ENCODE data around the gene KCNE3. TPM values are rescaled to one million over a fixed set of nuclear protein-coding genes. Genes with fewer than 3 reads are reported as not detected.

KCNE3 gene
- total and polyA plus RNA-seq, 9 of the 15 experiments (the other 6 are each of a cell fraction or from before 2014, with no cell fraction given) = 1.6 to 8.7 (median 6.2) TPM

DNA sequence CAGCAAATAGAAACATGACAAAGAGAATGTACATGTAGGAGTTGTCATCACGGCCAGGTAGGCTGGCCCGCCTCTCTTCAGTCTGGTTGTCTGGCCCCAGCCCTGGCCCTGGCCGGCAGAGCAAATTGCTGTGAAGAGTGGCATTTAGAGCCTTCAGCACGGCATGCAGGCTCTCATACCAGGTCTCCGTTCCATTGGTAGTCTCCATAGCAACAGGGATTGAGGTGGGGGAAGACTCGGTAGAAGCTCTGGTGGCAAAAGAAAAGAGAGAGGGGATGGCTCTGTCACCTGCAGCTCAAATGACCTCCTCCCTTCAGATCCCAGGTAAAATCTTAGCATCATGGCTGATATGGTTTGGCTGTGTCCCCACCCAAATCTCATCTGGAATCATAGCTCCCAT, 10.0 kb downstream of the KCNE3 start:
- H3K9ac ChIP-seq (ENCODE audit: insufficient read depth in 1 of 2, low read depth in 2 of 2, low read length in 2 of 2) = no peak overlapping the region
- DNase-seq (ENCODE audit: extremely low read depth in 1 of 4, low spot score in 3 of 4) (no peak), FAIRE-seq (no peak), ATAC-seq (no peak)
- intact Hi-C loops (cut with micrococcal nuclease) = loop anchor here (10.0 kb wide), 1 partner anchor 277 kb away; the partner anchor contains the start of gene CHRDL2
- WGBS (ENCODE audit: insufficient coverage, low coverage, missing lambda C conversion rate) = 90% methylated on average over 6 of the region's 6 CpGs
- no peak overlapping the region for H3K27ac ChIP-seq (ENCODE audit: extremely low read depth, low read depth, low read length)
- in situ Hi-C loops (cut with MboI) = loop anchor here (10.0 kb wide), 1 partner anchor 493 kb away; no protein-coding TSS in a partner anchor
- H4K20me1 ChIP-seq (replicated peaks; ENCODE audit: control insufficient read depth, insufficient read depth, low read length) = no peaks in the 10 kb centered on the region
- POLR2A ChIA-PET = no interaction called here
- H3K27me3 ChIP-seq (ENCODE audit: control insufficient read depth in 2 of 2, insufficient read depth in 2 of 2, low read length in 2 of 2) = no peaks in the 10 kb centered on the region; a peak in 1 of 5 replicates
- no peak overlapping the region for H2AFZ ChIP-seq (ENCODE audit: low read depth, low read length)
- H3K4me2 ChIP-seq (ENCODE audit: insufficient read depth, low read length) = no peak overlapping the region
- BruUV-seq (replicated peaks) = no TSS peak
- peaks cover 10% of the 10 kb centered on the region; the same call in 1 of the 3 replicates for H3K79me2 ChIP-seq (ENCODE audit: control insufficient read depth, insufficient read depth, low read length)
- H3K9me3 ChIP-seq (replicated peaks; ENCODE audit: control insufficient read depth, insufficient read depth, low read depth, low read length) = no peaks in the 10 kb centered on the region
- peaks cover 2% of the 10 kb centered on the region; the same call in 1 of the 3 replicates for H3K36me3 ChIP-seq (ENCODE audit: control insufficient read depth, insufficient read depth, low read length)
- no peak overlapping the region for H3K4me3 ChIP-seq
- CTCF ChIA-PET (ENCODE audit: low intra/inter-chr PET ratio) = no interaction called here
- peaks cover 30% of the 10 kb centered on the region in 2 experiments for H3K4me1 ChIP-seq (replicated peaks in 1 of 2; ENCODE audit: control insufficient read depth in 2 of 2, insufficient read depth in 2 of 2, low read length in 2 of 2)
- TF ChIP-seq DIDO1 (tag; IDR thresholded peaks at IDR 0.05; ENCODE audit: low read depth) = no peak
- TF ChIP-seq STAT5A (IDR thresholded peaks at IDR 0.05; ENCODE audit: borderline replicate concordance, low read length) = no peak
- peak; percentile 35; the same call in 1 of the 2 replicates for TF ChIP-seq RFX1 (IDR thresholded peaks at IDR 0.05)
- H3K9me1 ChIP-seq (ENCODE audit: control insufficient read depth, insufficient read depth, low read length) = no peaks in the 10 kb centered on the region

DNA sequence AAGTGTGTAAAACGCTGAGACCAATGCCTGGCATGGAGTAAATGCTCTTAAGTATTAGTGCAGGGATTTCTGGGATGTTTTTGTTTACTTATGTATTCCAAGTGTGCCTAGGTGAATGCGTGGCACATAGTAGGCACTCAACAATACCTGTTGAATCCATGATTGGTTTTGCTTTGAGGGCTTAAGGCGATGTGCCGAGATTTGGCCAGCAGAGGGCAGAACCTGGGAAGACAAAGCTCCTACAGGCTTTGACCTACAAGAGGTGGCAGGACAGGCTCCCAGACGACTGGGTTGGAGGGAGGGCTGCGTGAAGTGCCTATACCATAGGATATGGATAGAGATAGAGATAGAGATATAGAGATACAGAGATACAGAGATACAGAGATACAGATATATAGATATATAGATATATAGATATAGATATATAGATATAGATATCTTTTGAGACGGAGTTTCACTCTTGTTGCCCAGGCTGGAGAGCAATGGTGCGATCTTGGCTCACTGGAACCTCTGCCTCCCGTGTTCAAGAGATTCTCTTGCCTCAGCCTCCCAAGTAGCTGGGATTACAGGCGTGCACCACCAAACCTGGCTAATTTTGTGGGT, 13.9 kb downstream of the KCNE3 start:
- H3K9me1 ChIP-seq (ENCODE audit: control insufficient read depth, insufficient read depth, low read length) = no peaks in the 10 kb centered on the region
- no peak overlapping the region for H3K9ac ChIP-seq (ENCODE audit: insufficient read depth in 1 of 2, low read depth in 2 of 2, low read length in 2 of 2)
- no TSS peak for BruUV-seq (replicated peaks)
- H3K36me3 ChIP-seq (ENCODE audit: control insufficient read depth, insufficient read depth, low read length) = peaks cover 2% of the 10 kb centered on the region; the same call in 1 of the 3 replicates
- FAIRE-seq (peak; percentile 70), DNase-seq (ENCODE audit: extremely low read depth in 1 of 4, low spot score in 3 of 4) (peak; percentile 72 to 82 (median 74)), ATAC-seq (peak; percentile 88)
- no peaks in the 10 kb centered on the region for H4K20me1 ChIP-seq (replicated peaks; ENCODE audit: control insufficient read depth, insufficient read depth, low read length)
- ChIA-PET POLR2A (interaction anchor here (1.0 to 2.0 kb wide), 3 partner anchors 8 to 118 kb away, joined by 3 to 6 read pairs (median 5); no protein-coding TSS in a partner anchor), CTCF (ENCODE audit: low intra/inter-chr PET ratio) (interaction anchor here (0.9 to 4.7 kb wide), 3 partner anchors 9 to 795 kb away, joined by 3 to 43 read pairs (median 4); no protein-coding TSS in a partner anchor)
- intact Hi-C loops (cut with micrococcal nuclease) (loop anchor here (1.0 to 10.0 kb wide), 3 partner anchors 34 to 281 kb away; partner anchors contain the start of gene CHRDL2), in situ Hi-C loops (cut with MboI) (loop anchor here (10.0 kb wide), 1 partner anchor 489 kb away; no protein-coding TSS in a partner anchor)
- no peaks in the 10 kb centered on the region; a peak in 2 of 5 replicates for H3K27me3 ChIP-seq (ENCODE audit: control insufficient read depth in 2 of 2, insufficient read depth in 2 of 2, low read length in 2 of 2)
- H3K4me2 ChIP-seq (ENCODE audit: insufficient read depth, low read length) = no peak overlapping the region
- no peaks in the 10 kb centered on the region for H3K79me2 ChIP-seq (ENCODE audit: control insufficient read depth, insufficient read depth, low read length)
- no peak overlapping the region for H2AFZ ChIP-seq (ENCODE audit: low read depth, low read length)
- peaks cover 2 to 7% of the 10 kb centered on the region in 2 experiments; a peak in 3 of 5 replicates for H3K4me1 ChIP-seq (replicated peaks in 1 of 2; ENCODE audit: control insufficient read depth in 2 of 2, insufficient read depth in 2 of 2, low read length in 2 of 2)
- H3K27ac ChIP-seq (ENCODE audit: extremely low read depth, low read depth, low read length) = no peak overlapping the region
- H3K4me3 ChIP-seq = no peak overlapping the region
- 28% methylated on average over 10 of the region's 10 CpGs for WGBS (ENCODE audit: insufficient coverage, low coverage, missing lambda C conversion rate)
- no peaks in the 10 kb centered on the region for H3K9me3 ChIP-seq (replicated peaks; ENCODE audit: control insufficient read depth, insufficient read depth, low read depth, low read length)
- peak; percentile 62; the same call in 1 of the 2 replicates for TF ChIP-seq CC2D1A (IDR thresholded peaks at IDR 0.05)
- TF ChIP-seq, protein P1, sequence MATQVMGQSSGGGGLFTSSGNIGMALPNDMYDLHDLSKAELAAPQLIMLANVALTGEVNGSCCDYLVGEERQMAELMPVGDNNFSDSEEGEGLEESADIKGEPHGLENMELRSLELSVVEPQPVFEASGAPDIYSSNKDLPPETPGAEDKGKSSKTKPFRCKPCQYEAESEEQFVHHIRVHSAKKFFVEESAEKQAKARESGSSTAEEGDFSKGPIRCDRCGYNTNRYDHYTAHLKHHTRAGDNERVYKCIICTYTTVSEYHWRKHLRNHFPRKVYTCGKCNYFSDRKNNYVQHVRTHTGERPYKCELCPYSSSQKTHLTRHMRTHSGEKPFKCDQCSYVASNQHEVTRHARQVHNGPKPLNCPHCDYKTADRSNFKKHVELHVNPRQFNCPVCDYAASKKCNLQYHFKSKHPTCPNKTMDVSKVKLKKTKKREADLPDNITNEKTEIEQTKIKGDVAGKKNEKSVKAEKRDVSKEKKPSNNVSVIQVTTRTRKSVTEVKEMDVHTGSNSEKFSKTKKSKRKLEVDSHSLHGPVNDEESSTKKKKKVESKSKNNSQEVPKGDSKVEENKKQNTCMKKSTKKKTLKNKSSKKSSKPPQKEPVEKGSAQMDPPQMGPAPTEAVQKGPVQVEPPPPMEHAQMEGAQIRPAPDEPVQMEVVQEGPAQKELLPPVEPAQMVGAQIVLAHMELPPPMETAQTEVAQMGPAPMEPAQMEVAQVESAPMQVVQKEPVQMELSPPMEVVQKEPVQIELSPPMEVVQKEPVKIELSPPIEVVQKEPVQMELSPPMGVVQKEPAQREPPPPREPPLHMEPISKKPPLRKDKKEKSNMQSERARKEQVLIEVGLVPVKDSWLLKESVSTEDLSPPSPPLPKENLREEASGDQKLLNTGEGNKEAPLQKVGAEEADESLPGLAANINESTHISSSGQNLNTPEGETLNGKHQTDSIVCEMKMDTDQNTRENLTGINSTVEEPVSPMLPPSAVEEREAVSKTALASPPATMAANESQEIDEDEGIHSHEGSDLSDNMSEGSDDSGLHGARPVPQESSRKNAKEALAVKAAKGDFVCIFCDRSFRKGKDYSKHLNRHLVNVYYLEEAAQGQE (IDR thresholded peaks at IDR 0.05; ENCODE audit: borderline replicate concordance) = peak; percentile 90
- TF ChIP-seq, protein P1 (CRISPR knock-in tag; IDR thresholded peaks at IDR 0.05; ENCODE audit: low read depth) = no peak
